CD4-positive, alpha-beta T cell treated with Interleukin-21 for 1 hour (primary cell): ENCODE data around the gene HAUS5.

Experiments
- DNase-seq: peaks from one replicate; pipeline ENCODE4 v3.0.0-alpha.2; 2020

HAUS5 gene

GRCh38 chr19:35673121-35673804, 60.7 kb downstream of the HAUS5 start:
- DNase-seq = peak; percentile 49
